HepG2 (cell line): ENCODE measurements around the gene GPRC5B. TPM values are rescaled to one million over a fixed set of nuclear protein-coding genes. Genes with fewer than 3 reads are reported as not detected.

Source experiments
- ATAC-seq: fragments of 200-7000 bp; cut with Tn5 transposase; 3 replicates; pipeline ENCODE4 v1.9.1; 2020; ENCODE audit warnings: mild to moderate bottlenecking, moderate library complexity
- BruUV-seq: library from RNA; stranded (reverse); fragments of 400-500 nt; replicated peaks from 2 replicates; lab custom pipeline; 2021; lab: Mats Ljungman, UMichigan
- CTCF ChIA-PET: fragments of 300-600 bp; formaldehyde crosslinking; extraction: SDS; loops from one replicate; lab custom pipeline; 2021; ENCODE audit warnings: low total read pairs, inconsistent platforms, low intra/inter-chr PET ratio; lab: Yijun Ruan, JAX
- POLR2A ChIA-PET: fragments of 350-600 bp; sonication (Branson Sonifier 250); formaldehyde crosslinking; loops from one replicate; lab custom pipeline; 2020; ENCODE audit warnings: antibody characterized with exemption, inconsistent platforms; lab: Yijun Ruan, JAX
- DNase-seq: peaks from one replicate; pipeline ENCODE4 v3.0.0-alpha.2; 2015; ENCODE audit warnings: low spot score
- FAIRE-seq: peaks from 3 replicates; lab custom pipeline; 2011; peaks lifted over from hg19 to GRCh38; lab: Jason Lieb, UNC
- H2AFZ ChIP-seq: one replicate; pipeline ENCODE4 v1.6.1; 2011; ENCODE audit warnings: low read length, inconsistent platforms
- H3K27ac ChIP-seq: fragments of 300-600 bp; 3 replicates; pipeline ENCODE4 v1.8.0; 2011; ENCODE audit warnings: mixed run types, mild to moderate bottlenecking, mixed read lengths, low read length, inconsistent platforms; ENCODE audit not compliant: insufficient read depth; ENCODE audit errors: extremely low read length
- H3K27me3 ChIP-seq, 2 experiments: fragments of 200-600 bp in 1 of 2; 2 replicates in 1 of 2; 3 replicates in 1 of 2; pipeline versions ENCODE4 v1.6.0 to v1.8.0; 2011; ENCODE audit warnings: low read length in 2 of 2, mild to moderate bottlenecking in 2 of 2, moderate library complexity in 2 of 2, inconsistent platforms in 1 of 2; ENCODE audit not compliant: insufficient read depth in 2 of 2, control insufficient read depth in 1 of 2
- H3K36me3 ChIP-seq, 2 experiments: fragments of 200-600 bp in 1 of 2; replicated peaks in 1 of 2; 2 replicates in 1 of 2; 3 replicates in 1 of 2; pipeline versions ENCODE4 v1.5.1 to v1.8.0; 2011; ENCODE audit warnings: low read length in 2 of 2, inconsistent platforms in 1 of 2; ENCODE audit not compliant: insufficient read depth in 2 of 2, control insufficient read depth in 1 of 2
- H3K4me1 ChIP-seq: 2 replicates; pipeline ENCODE4 v1.5.1; 2012; ENCODE audit warnings: low read length, inconsistent platforms; ENCODE audit not compliant: insufficient read depth
- H3K4me2 ChIP-seq: 2 replicates; pipeline ENCODE4 v1.6.0; 2011; ENCODE audit warnings: low read depth, low read length, inconsistent platforms
- H3K4me3 ChIP-seq, 3 experiments: fragments of 200-600 bp in 1 of 3; sonication (generic), shearing (Covaris generic) in 1 of 3; replicated peaks in 1 of 3; 2 replicates each; pipeline ENCODE4 v1.5.1; 2011 to 2016; ENCODE audit warnings: low read length in 3 of 3, inconsistent platforms in 2 of 3, low read depth in 2 of 3, mild to moderate bottlenecking in 2 of 3, control low read depth in 1 of 3, mixed read lengths in 1 of 3; ENCODE audit not compliant: insufficient read depth in 1 of 3
- H3K79me2 ChIP-seq: one replicate; pipeline ENCODE4 v1.6.1; 2011; ENCODE audit warnings: low read length, inconsistent platforms; ENCODE audit not compliant: insufficient read depth
- H3K9ac ChIP-seq: 2 replicates; pipeline ENCODE4 v1.6.0; 2011; ENCODE audit warnings: mild to moderate bottlenecking, low read depth, low read length, inconsistent platforms; ENCODE audit not compliant: insufficient read depth
- H3K9me3 ChIP-seq: 2 replicates; pipeline ENCODE4 v1.5.1; 2012; ENCODE audit warnings: mild to moderate bottlenecking, low read length
- H4K20me1 ChIP-seq: 2 replicates; pipeline ENCODE4 v1.6.0; 2011; ENCODE audit warnings: inconsistent platforms, mild to moderate bottlenecking, low read length, moderate library complexity; ENCODE audit not compliant: insufficient read depth
- AHR ChIP-seq: IDR thresholded peaks from 2 replicates; pipeline ENCODE4 v1.6.1; 2018; ENCODE audit warnings: missing genetic modification reagents, missing compliant biosample characterization
- FOXC1 ChIP-seq: sonication (generic); formaldehyde crosslinking; IDR thresholded peaks from 2 replicates; pipeline ENCODE4 v1.8.0; 2022; ENCODE audit warnings: mild to moderate bottlenecking, missing genetic modification reagents, borderline replicate concordance
- HNRNPLL ChIP-seq: fragments of 200-400 bp; formaldehyde crosslinking; IDR thresholded peaks from 2 replicates; pipeline ENCODE4 v1.6.1; 2017; ENCODE audit warnings: mild to moderate bottlenecking, low read depth, low read length; ENCODE audit not compliant: poor library complexity, severe bottlenecking
- HOXD1 ChIP-seq: sonication (generic); formaldehyde crosslinking; IDR thresholded peaks from 2 replicates; pipeline ENCODE4 v1.5.0; 2020; ENCODE audit warnings: missing genetic modification reagents
- KIAA2018 ChIP-seq: sonication (generic); formaldehyde crosslinking; IDR thresholded peaks from 2 replicates; pipeline ENCODE4 v1.5.0; 2020; ENCODE audit warnings: mild to moderate bottlenecking, missing genetic modification reagents, borderline replicate concordance
- TRIM24 ChIP-seq: sonication (generic); formaldehyde crosslinking; IDR thresholded peaks from 2 replicates; pipeline ENCODE4 v1.8.0; 2022; ENCODE audit warnings: mild to moderate bottlenecking, missing genetic modification reagents
- ZC3H13 ChIP-seq: sonication (generic); formaldehyde crosslinking; IDR thresholded peaks from 2 replicates; pipeline ENCODE4 v1.8.1; 2023; ENCODE audit warnings: mild to moderate bottlenecking, missing genetic modification reagents, moderate library complexity
- ZNF10 ChIP-seq: sonication (generic); formaldehyde crosslinking; IDR thresholded peaks from 2 replicates; pipeline ENCODE4 v1.4.0; 2020; ENCODE audit warnings: mild to moderate bottlenecking, low read depth, missing genetic modification reagents, borderline replicate concordance
- ZNF432 ChIP-seq: sonication (generic); formaldehyde crosslinking; IDR thresholded peaks from 2 replicates; pipeline ENCODE4 v1.5.0; 2020; ENCODE audit warnings: missing genetic modification reagents, mild to moderate bottlenecking, borderline replicate concordance
- ZNF468 ChIP-seq: sonication (generic); formaldehyde crosslinking; IDR thresholded peaks from 2 replicates; pipeline ENCODE4 v1.8.0; 2022; ENCODE audit warnings: mild to moderate bottlenecking, moderate library complexity, missing genetic modification reagents
- ZNF550 ChIP-seq: sonication (generic); formaldehyde crosslinking; IDR thresholded peaks from 2 replicates; pipeline ENCODE4 v1.4.0; 2020; ENCODE audit warnings: mild to moderate bottlenecking, missing genetic modification reagents, borderline replicate concordance
- ZNF768 ChIP-seq: sonication (generic); formaldehyde crosslinking; IDR thresholded peaks from 2 replicates; pipeline ENCODE4 v1.4.0; 2020; ENCODE audit warnings: missing genetic modification reagents
- ZNF772 ChIP-seq: sonication (generic); formaldehyde crosslinking; IDR thresholded peaks from 2 replicates; pipeline ENCODE4 v1.5.0; 2020; ENCODE audit warnings: mild to moderate bottlenecking, missing genetic modification reagents
- ZNF83 ChIP-seq: sonication (generic); formaldehyde crosslinking; IDR thresholded peaks from 2 replicates; pipeline ENCODE4 v1.4.0; 2020; ENCODE audit warnings: missing genetic modification reagents, mild to moderate bottlenecking, borderline replicate concordance
- ZNF883 ChIP-seq: sonication (generic); formaldehyde crosslinking; IDR thresholded peaks from 2 replicates; pipeline ENCODE4 v1.5.1; 2020; ENCODE audit warnings: mild to moderate bottlenecking, missing genetic modification reagents; ENCODE audit errors: not compliant biosample characterization
- WGBS: methylation state at CpG from one replicate; pipeline ENCODE4 v1.1.6; 2017; ENCODE audit warnings: low lambda C conversion rate; 5-methylcytosine and 5-hydroxymethylcytosine counted together
- in situ Hi-C: cut with HindIII; loops from 2 replicates; pipeline ENCODE4 v1.10.0; 2017; ENCODE audit warnings: low pct_unique_long_range_greater_than_20kb; ENCODE audit not compliant: extremely low pct_ligation_motif_present
- intact Hi-C: fragments of 100-400 bp; cut with micrococcal nuclease; formaldehyde crosslinking; loops from one replicate; pipeline ENCODE4 v1.10.0; 2022; ENCODE audit not compliant: unreplicated experiment
- polyA plus RNA-seq, 8 experiments: library from polyadenylated mRNA; depleted of rRNA in 3 of 8; stranded (reverse) in 7 of 8; unstranded in 1 of 8; fragments of >200 nt; fragmentation: Illumina TruSeq in 4 of 8; extraction: Trizol in 4 of 8; gene quantifications; 2 replicates each; pipeline versions ENCODE4 v1.2.1 to v1.2.3, GENCODE V29; 2011 to 2016; ENCODE audit warnings: low read depth in 4 of 8, missing spikeins in 1 of 8, mixed read lengths in 1 of 8; ENCODE audit not compliant: insufficient read depth in 1 of 8
- total RNA-seq, 5 experiments: library from RNA; depleted of rRNA; stranded (reverse); fragments of >200 nt; fragmentation: Illumina TruSeq; extraction: Trizol; gene quantifications; 2 replicates each; pipeline ENCODE4 v1.2.3, GENCODE V29; 2016; ENCODE audit warnings: low read depth in 1 of 5

Gene GPRC5B
- total and polyA plus RNA-seq, 2 of the 13 experiments (the other 11 are each of a cell fraction or from before 2014, with no cell fraction given) = 0.46 to 0.53 TPM

- Histone ChIP-seq H3K27me3 (peaks cover 11 to 36% of the 10 kb centered on the region in 2 experiments), H3K9me3 (no peaks in the 10 kb centered on the region), H3K79me2 (no peaks in the 10 kb centered on the region), H3K4me3 (peak overlapping the region in 1 of 3 experiments; percentile 74; a peak in 1 of 6 replicates), H2AFZ (no peak overlapping the region), H3K4me1 (peaks cover 25% of the 10 kb centered on the region), H3K27ac (no peak overlapping the region), H3K4me2 (peak overlapping the region; percentile 89), H3K9ac (no peak overlapping the region), H4K20me1 (no peaks in the 10 kb centered on the region; the same call in 1 of the 2 replicates), H3K36me3 (no peaks in the 10 kb centered on the region)
- ATAC-seq (peak; percentile 38), FAIRE-seq (no peak), DNase-seq (no peak)
- CTCF ChIA-PET = interaction anchor here (1.0 to 5.7 kb wide), 6 partner anchors 226 to 326 kb away, joined by 3 to 234 read pairs (median 10); no protein-coding TSS in a partner anchor
- WGBS = 82% methylated on average over 41 of the region's 41 CpGs
- intact Hi-C loops = loop anchor here (1.0 to 5.0 kb wide), 4 partner anchors 168 to 326 kb away; partner anchors contain the start of genes IQCK and KNOP1
- no TSS peak for BruUV-seq
- POLR2A ChIA-PET = no interaction called here
- in situ Hi-C loops = loop anchor here (5.0 kb wide), 2 partner anchors 168 to 283 kb away; partner anchors contain the start of genes IQCK and KNOP1
- 0 out of 2 replicates have a peak, but pooled peaks have one; percentile 9 for TF ChIP-seq KIAA2018 (CRISPR knock-in tag)
- no peak for TF ChIP-seq FOXC1 (CRISPR knock-in tag)
- no peak for TF ChIP-seq HOXD1 (CRISPR knock-in tag)
- TF ChIP-seq TRIM24 (CRISPR knock-in tag) = 0 out of 2 replicates have a peak, but pooled peaks have one; percentile 4
- TF ChIP-seq ZNF83 (CRISPR knock-in tag) = 0 out of 2 replicates have a peak, but pooled peaks have one; percentile 39
- 0 out of 2 replicates have a peak, but pooled peaks have one; percentile 84 for TF ChIP-seq ZNF10 (CRISPR knock-in tag)
- 0 out of 2 replicates have a peak, but pooled peaks have one; percentile 15 for TF ChIP-seq ZNF550 (CRISPR knock-in tag)
- peak; percentile 41; the same call in 1 of the 2 replicates for TF ChIP-seq ZNF468 (CRISPR knock-in tag)
- TF ChIP-seq ZNF432 = peak; percentile 67; the same call in 1 of the 2 replicates
- TF ChIP-seq AHR (CRISPR knock-in tag) = no peak
- peak; percentile 29 for TF ChIP-seq HNRNPLL
- TF ChIP-seq ZC3H13 = no peak
- TF ChIP-seq ZNF883 (CRISPR knock-in tag) = peak; percentile 77
- no peak; the same call in 1 of the 2 replicates for TF ChIP-seq ZNF772
- peak; percentile 65; the same call in 1 of the 2 replicates for TF ChIP-seq ZNF768 (CRISPR knock-in tag)
These were observed 914 bp upstream of the GPRC5B start for GRCh38 chr16:19885451-19886072.
